HL-60 (cell line): Measurements from ENCODE around the gene PCCA.

Source experiments
- POLR2AphosphoS5 ChIP-seq: IDR thresholded peaks from 2 replicates; pipeline ENCODE4 v1.6.1; 2012; ENCODE audit warnings: low read depth
- TF ChIP-seq, protein P1 (sequence below): IDR thresholded peaks from one replicate; pipeline ENCODE4 v1.5.1; 2011; ENCODE audit warnings: low read length, control low read depth, inconsistent platforms; ENCODE audit not compliant: insufficient read depth
- TF ChIP-seq, protein P2 (sequence below): IDR thresholded peaks from 2 replicates; pipeline ENCODE4 v1.6.1; 2012; ENCODE audit warnings: low read depth; ENCODE audit not compliant: insufficient replicate concordance

DNA sequence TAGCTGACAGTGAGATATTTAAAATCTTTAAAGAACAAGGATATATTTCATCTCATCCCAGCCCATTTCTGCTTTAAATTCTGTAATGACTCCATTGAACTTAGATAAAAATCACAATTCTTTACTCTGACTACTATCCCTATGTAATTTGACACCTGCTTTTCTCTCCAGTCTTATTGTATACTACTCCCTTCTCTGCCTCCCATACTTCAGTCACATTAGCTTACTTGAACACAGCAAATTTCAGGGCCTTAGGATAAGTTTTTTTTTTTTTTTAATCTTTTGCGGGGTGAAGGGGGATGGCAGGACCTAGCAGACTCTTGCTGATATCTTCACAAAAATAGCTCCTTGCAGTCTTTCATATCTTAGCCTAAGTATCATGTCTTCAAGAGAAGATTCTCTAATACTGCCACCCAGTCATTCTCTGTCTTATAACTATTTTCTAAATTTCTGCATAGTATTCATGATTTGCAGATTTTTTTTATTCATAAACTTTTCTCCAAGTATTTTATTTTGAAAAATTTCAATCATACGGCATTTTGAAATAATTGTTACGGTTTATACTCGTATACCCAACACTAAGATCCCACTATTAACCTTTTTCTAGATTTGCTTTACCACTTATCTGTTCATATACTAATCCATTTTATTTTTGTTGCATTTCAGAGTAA is 151.4 kb downstream of the PCCA start:
- TF ChIP-seq, protein P1, sequence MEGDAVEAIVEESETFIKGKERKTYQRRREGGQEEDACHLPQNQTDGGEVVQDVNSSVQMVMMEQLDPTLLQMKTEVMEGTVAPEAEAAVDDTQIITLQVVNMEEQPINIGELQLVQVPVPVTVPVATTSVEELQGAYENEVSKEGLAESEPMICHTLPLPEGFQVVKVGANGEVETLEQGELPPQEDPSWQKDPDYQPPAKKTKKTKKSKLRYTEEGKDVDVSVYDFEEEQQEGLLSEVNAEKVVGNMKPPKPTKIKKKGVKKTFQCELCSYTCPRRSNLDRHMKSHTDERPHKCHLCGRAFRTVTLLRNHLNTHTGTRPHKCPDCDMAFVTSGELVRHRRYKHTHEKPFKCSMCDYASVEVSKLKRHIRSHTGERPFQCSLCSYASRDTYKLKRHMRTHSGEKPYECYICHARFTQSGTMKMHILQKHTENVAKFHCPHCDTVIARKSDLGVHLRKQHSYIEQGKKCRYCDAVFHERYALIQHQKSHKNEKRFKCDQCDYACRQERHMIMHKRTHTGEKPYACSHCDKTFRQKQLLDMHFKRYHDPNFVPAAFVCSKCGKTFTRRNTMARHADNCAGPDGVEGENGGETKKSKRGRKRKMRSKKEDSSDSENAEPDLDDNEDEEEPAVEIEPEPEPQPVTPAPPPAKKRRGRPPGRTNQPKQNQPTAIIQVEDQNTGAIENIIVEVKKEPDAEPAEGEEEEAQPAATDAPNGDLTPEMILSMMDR = no peak
- no peak for TF ChIP-seq POLR2AphosphoS5
- TF ChIP-seq, protein P2, sequence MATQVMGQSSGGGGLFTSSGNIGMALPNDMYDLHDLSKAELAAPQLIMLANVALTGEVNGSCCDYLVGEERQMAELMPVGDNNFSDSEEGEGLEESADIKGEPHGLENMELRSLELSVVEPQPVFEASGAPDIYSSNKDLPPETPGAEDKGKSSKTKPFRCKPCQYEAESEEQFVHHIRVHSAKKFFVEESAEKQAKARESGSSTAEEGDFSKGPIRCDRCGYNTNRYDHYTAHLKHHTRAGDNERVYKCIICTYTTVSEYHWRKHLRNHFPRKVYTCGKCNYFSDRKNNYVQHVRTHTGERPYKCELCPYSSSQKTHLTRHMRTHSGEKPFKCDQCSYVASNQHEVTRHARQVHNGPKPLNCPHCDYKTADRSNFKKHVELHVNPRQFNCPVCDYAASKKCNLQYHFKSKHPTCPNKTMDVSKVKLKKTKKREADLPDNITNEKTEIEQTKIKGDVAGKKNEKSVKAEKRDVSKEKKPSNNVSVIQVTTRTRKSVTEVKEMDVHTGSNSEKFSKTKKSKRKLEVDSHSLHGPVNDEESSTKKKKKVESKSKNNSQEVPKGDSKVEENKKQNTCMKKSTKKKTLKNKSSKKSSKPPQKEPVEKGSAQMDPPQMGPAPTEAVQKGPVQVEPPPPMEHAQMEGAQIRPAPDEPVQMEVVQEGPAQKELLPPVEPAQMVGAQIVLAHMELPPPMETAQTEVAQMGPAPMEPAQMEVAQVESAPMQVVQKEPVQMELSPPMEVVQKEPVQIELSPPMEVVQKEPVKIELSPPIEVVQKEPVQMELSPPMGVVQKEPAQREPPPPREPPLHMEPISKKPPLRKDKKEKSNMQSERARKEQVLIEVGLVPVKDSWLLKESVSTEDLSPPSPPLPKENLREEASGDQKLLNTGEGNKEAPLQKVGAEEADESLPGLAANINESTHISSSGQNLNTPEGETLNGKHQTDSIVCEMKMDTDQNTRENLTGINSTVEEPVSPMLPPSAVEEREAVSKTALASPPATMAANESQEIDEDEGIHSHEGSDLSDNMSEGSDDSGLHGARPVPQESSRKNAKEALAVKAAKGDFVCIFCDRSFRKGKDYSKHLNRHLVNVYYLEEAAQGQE = no peak
